WTC11 (cell line): Measurements from ENCODE around the gene STXBP5. TPM values are rescaled to one million over a fixed set of nuclear protein-coding genes. Genes with fewer than 3 reads are reported as not detected.

Experiments
- AFF4 ChIP-seq: sonication (generic); formaldehyde crosslinking; IDR thresholded peaks from 2 replicates; pipeline ENCODE4 v1.8.1; 2023; ENCODE audit warnings: mild to moderate bottlenecking, missing genetic modification reagents, borderline replicate concordance
- HMGA2 ChIP-seq: fragments of 250-450 bp; sonication (Bioruptor Pico); IDR thresholded peaks from 2 replicates; pipeline ENCODE4 v1.4.0; 2021; ENCODE audit warnings: mild to moderate bottlenecking, moderate library complexity
- IRF2 ChIP-seq: sonication (generic); formaldehyde crosslinking; IDR thresholded peaks from 2 replicates; pipeline ENCODE4 v1.8.0; 2022; ENCODE audit warnings: low read depth, missing genetic modification reagents, borderline replicate concordance
- MLX ChIP-seq: sonication (generic); formaldehyde crosslinking; IDR thresholded peaks from 2 replicates; pipeline ENCODE4 v1.8.1; 2023; ENCODE audit warnings: mild to moderate bottlenecking, missing genetic modification reagents, moderate library complexity
- MXD4 ChIP-seq: fragments of 250-450 bp; sonication (Bioruptor Pico); IDR thresholded peaks from 2 replicates; pipeline ENCODE4 v1.8.0; 2021; ENCODE audit warnings: mild to moderate bottlenecking, moderate library complexity, borderline replicate concordance
- SMAD4 ChIP-seq: sonication (generic); formaldehyde crosslinking; IDR thresholded peaks from 2 replicates; pipeline ENCODE4 v1.8.0; 2022; ENCODE audit warnings: mild to moderate bottlenecking, missing genetic modification reagents
- SOX15 ChIP-seq: fragments of 250-450 bp; sonication (Bioruptor Pico); IDR thresholded peaks from 2 replicates; pipeline ENCODE4 v1.9.0; 2021; ENCODE audit warnings: mild to moderate bottlenecking
- total RNA-seq: library from RNA; stranded (reverse); gene quantifications from 3 replicates; pipeline ENCODE4 v1.2.3, GENCODE V29; 2021
- TF ChIP-seq, protein P1 (sequence below): sonication (generic); formaldehyde crosslinking; IDR thresholded peaks from 2 replicates; pipeline ENCODE4 v1.8.0; 2023; ENCODE audit warnings: mild to moderate bottlenecking, missing genetic modification reagents
- TF ChIP-seq, protein P2 (sequence below): fragments of 250-450 bp; sonication (Bioruptor Pico); IDR thresholded peaks from 2 replicates; pipeline ENCODE4 v1.9.0; 2021; ENCODE audit warnings: mild to moderate bottlenecking, borderline replicate concordance
- TF ChIP-seq, protein P3 (sequence below): sonication (generic); formaldehyde crosslinking; IDR thresholded peaks from 2 replicates; pipeline ENCODE4 v1.8.0; 2022; ENCODE audit warnings: missing genetic modification reagents
- TF ChIP-seq, protein P4 (sequence below): fragments of 200-600 bp; IDR thresholded peaks from 2 replicates; pipeline ENCODE4 v1.8.0; 2022; ENCODE audit warnings: antibody characterized with exemption

Gene STXBP5
- total RNA-seq, 1 experiment from 2014 or later, result 13.2 TPM

DNA sequence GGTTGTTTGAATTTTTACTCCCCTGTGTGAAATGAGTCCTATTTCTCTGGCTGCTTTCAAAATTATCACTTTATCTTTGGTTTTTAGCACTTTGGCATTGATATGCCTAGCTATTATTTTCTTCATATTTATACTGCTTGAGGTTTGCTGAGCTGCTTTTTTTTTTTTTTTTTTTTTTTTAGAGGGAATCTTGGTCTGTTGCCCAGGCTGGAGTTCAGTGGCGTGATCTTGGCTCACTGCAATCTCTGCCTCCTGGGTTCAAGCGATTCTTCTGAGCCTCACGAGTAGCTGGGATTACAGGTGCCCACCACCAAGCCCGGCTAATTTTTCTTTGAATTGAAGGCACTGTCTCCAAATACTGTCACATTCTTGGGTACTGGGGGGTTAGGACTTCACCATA, 40.6 kb downstream of the STXBP5 start (continued):
- TF ChIP-seq, protein P1, sequence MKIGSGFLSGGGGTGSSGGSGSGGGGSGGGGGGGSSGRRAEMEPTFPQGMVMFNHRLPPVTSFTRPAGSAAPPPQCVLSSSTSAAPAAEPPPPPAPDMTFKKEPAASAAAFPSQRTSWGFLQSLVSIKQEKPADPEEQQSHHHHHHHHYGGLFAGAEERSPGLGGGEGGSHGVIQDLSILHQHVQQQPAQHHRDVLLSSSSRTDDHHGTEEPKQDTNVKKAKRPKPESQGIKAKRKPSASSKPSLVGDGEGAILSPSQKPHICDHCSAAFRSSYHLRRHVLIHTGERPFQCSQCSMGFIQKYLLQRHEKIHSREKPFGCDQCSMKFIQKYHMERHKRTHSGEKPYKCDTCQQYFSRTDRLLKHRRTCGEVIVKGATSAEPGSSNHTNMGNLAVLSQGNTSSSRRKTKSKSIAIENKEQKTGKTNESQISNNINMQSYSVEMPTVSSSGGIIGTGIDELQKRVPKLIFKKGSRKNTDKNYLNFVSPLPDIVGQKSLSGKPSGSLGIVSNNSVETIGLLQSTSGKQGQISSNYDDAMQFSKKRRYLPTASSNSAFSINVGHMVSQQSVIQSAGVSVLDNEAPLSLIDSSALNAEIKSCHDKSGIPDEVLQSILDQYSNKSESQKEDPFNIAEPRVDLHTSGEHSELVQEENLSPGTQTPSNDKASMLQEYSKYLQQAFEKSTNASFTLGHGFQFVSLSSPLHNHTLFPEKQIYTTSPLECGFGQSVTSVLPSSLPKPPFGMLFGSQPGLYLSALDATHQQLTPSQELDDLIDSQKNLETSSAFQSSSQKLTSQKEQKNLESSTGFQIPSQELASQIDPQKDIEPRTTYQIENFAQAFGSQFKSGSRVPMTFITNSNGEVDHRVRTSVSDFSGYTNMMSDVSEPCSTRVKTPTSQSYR (CRISPR knock-in tag), result no peak
- TF ChIP-seq, protein P2, sequence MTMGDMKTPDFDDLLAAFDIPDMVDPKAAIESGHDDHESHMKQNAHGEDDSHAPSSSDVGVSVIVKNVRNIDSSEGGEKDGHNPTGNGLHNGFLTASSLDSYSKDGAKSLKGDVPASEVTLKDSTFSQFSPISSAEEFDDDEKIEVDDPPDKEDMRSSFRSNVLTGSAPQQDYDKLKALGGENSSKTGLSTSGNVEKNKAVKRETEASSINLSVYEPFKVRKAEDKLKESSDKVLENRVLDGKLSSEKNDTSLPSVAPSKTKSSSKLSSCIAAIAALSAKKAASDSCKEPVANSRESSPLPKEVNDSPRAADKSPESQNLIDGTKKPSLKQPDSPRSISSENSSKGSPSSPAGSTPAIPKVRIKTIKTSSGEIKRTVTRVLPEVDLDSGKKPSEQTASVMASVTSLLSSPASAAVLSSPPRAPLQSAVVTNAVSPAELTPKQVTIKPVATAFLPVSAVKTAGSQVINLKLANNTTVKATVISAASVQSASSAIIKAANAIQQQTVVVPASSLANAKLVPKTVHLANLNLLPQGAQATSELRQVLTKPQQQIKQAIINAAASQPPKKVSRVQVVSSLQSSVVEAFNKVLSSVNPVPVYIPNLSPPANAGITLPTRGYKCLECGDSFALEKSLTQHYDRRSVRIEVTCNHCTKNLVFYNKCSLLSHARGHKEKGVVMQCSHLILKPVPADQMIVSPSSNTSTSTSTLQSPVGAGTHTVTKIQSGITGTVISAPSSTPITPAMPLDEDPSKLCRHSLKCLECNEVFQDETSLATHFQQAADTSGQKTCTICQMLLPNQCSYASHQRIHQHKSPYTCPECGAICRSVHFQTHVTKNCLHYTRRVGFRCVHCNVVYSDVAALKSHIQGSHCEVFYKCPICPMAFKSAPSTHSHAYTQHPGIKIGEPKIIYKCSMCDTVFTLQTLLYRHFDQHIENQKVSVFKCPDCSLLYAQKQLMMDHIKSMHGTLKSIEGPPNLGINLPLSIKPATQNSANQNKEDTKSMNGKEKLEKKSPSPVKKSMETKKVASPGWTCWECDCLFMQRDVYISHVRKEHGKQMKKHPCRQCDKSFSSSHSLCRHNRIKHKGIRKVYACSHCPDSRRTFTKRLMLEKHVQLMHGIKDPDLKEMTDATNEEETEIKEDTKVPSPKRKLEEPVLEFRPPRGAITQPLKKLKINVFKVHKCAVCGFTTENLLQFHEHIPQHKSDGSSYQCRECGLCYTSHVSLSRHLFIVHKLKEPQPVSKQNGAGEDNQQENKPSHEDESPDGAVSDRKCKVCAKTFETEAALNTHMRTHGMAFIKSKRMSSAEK (CRISPR knock-in tag), result no peak
- no peak for TF ChIP-seq MXD4
- no peak for TF ChIP-seq AFF4
- TF ChIP-seq, protein P3, sequence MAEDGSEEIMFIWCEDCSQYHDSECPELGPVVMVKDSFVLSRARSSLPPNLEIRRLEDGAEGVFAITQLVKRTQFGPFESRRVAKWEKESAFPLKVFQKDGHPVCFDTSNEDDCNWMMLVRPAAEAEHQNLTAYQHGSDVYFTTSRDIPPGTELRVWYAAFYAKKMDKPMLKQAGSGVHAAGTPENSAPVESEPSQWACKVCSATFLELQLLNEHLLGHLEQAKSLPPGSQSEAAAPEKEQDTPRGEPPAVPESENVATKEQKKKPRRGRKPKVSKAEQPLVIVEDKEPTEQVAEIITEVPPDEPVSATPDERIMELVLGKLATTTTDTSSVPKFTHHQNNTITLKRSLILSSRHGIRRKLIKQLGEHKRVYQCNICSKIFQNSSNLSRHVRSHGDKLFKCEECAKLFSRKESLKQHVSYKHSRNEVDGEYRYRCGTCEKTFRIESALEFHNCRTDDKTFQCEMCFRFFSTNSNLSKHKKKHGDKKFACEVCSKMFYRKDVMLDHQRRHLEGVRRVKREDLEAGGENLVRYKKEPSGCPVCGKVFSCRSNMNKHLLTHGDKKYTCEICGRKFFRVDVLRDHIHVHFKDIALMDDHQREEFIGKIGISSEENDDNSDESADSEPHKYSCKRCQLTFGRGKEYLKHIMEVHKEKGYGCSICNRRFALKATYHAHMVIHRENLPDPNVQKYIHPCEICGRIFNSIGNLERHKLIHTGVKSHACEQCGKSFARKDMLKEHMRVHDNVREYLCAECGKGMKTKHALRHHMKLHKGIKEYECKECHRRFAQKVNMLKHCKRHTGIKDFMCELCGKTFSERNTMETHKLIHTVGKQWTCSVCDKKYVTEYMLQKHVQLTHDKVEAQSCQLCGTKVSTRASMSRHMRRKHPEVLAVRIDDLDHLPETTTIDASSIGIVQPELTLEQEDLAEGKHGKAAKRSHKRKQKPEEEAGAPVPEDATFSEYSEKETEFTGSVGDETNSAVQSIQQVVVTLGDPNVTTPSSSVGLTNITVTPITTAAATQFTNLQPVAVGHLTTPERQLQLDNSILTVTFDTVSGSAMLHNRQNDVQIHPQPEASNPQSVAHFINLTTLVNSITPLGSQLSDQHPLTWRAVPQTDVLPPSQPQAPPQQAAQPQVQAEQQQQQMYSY, result no peak
- TF ChIP-seq SOX15 (CRISPR knock-in tag), result no peak
- TF ChIP-seq, protein P4, sequence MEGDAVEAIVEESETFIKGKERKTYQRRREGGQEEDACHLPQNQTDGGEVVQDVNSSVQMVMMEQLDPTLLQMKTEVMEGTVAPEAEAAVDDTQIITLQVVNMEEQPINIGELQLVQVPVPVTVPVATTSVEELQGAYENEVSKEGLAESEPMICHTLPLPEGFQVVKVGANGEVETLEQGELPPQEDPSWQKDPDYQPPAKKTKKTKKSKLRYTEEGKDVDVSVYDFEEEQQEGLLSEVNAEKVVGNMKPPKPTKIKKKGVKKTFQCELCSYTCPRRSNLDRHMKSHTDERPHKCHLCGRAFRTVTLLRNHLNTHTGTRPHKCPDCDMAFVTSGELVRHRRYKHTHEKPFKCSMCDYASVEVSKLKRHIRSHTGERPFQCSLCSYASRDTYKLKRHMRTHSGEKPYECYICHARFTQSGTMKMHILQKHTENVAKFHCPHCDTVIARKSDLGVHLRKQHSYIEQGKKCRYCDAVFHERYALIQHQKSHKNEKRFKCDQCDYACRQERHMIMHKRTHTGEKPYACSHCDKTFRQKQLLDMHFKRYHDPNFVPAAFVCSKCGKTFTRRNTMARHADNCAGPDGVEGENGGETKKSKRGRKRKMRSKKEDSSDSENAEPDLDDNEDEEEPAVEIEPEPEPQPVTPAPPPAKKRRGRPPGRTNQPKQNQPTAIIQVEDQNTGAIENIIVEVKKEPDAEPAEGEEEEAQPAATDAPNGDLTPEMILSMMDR, result no peak
- no peak for TF ChIP-seq HMGA2 (CRISPR knock-in tag)
- no peak for TF ChIP-seq IRF2 (CRISPR knock-in tag)
- no peak for TF ChIP-seq SMAD4 (CRISPR knock-in tag)
- no peak for TF ChIP-seq MLX (CRISPR knock-in tag)
- TF ChIP-seq, all 79 proteins: peak for 0
